Measurements from ENCODE around the gene MMD. TPM values are rescaled to one million over a fixed set of nuclear protein-coding genes. Genes with fewer than 3 reads are reported as not detected.

The MMD gene
- total and polyA plus RNA-seq, 2 of the 13 experiments (the other 11 are each of a cell fraction or from before 2014, with no cell fraction given): 121 to 225 TPM

GRCh38 chr17:55421179-55421934 lies at the start of gene MMD (continued):
- TF ChIP-seq ZGPAT (CRISPR knock-in tag; IDR thresholded peaks at IDR 0.05): peak; percentile 15; the same call in 1 of the 2 replicates
- TF ChIP-seq ZNF180 (CRISPR knock-in tag; IDR thresholded peaks at IDR 0.05; ENCODE audit: borderline replicate concordance, low read depth): no peak
- 0 out of 2 replicates have a peak, but pooled peaks have one; percentile 23 for TF ChIP-seq CREB3 (CRISPR knock-in tag; IDR thresholded peaks at IDR 0.05)
- no peak for TF ChIP-seq FOXK2 (IDR thresholded peaks at IDR 0.05)
- TF ChIP-seq DMAP1 (CRISPR knock-in tag; IDR thresholded peaks at IDR 0.05): no peak; the same call in 1 of the 2 replicates
- TF ChIP-seq ZNF160 (CRISPR knock-in tag; IDR thresholded peaks at IDR 0.05): no peak; the same call in 1 of the 2 replicates
- no peak for TF ChIP-seq ZMYM2 (CRISPR knock-in tag; IDR thresholded peaks at IDR 0.05)
- 0 out of 2 replicates have a peak, but pooled peaks have one; percentile 8 for TF ChIP-seq ZBTB42 (CRISPR knock-in tag; IDR thresholded peaks at IDR 0.05)
- peak; percentile 28; the same call in 1 of the 2 replicates for TF ChIP-seq HBP1 (CRISPR knock-in tag; IDR thresholded peaks at IDR 0.05; ENCODE audit: low read depth)
- no peak for TF ChIP-seq SUZ12 (IDR thresholded peaks at IDR 0.05; ENCODE audit: low read depth, low read length)
- peak; percentile 54; the same call in 1 of the 2 replicates for TF ChIP-seq ESRRA (CRISPR knock-in tag; IDR thresholded peaks at IDR 0.05; ENCODE audit: low read depth)
- TF ChIP-seq LBX2 (CRISPR knock-in tag; IDR thresholded peaks at IDR 0.05; ENCODE audit: borderline replicate concordance): no peak; the same call in 1 of the 2 replicates
- TF ChIP-seq ZSCAN5A (CRISPR knock-in tag; IDR thresholded peaks at IDR 0.05; ENCODE audit: borderline replicate concordance): no peak
- no peak; the same call in 1 of the 2 replicates for TF ChIP-seq ZBTB8A (CRISPR knock-in tag; IDR thresholded peaks at IDR 0.05; ENCODE audit: borderline replicate concordance, low read depth)
- TF ChIP-seq ZNF260 (CRISPR knock-in tag; IDR thresholded peaks at IDR 0.05; ENCODE audit: borderline replicate concordance, low read depth): no peak
- TF ChIP-seq ZFX (CRISPR knock-in tag; IDR thresholded peaks at IDR 0.05; ENCODE audit: low read depth): peak; percentile 76
- TF ChIP-seq ZNF710 (CRISPR knock-in tag; IDR thresholded peaks at IDR 0.05; ENCODE audit: borderline replicate concordance): peak; percentile 57; the same call in 1 of the 2 replicates
- TF ChIP-seq KDM6A (CRISPR knock-in tag; IDR thresholded peaks at IDR 0.05; ENCODE audit: low read depth): no peak
- TF ChIP-seq NPAS2 (CRISPR knock-in tag; IDR thresholded peaks at IDR 0.05; ENCODE audit: borderline replicate concordance): no peak
- TF ChIP-seq FOXA3 (CRISPR knock-in tag; IDR thresholded peaks at IDR 0.05): no peak
- no peak for TF ChIP-seq ZNF431 (CRISPR knock-in tag; IDR thresholded peaks at IDR 0.05; ENCODE audit: borderline replicate concordance, low read depth)
- peak; percentile 53; the same call in 1 of the 2 replicates for TF ChIP-seq BCL6 (CRISPR knock-in tag; IDR thresholded peaks at IDR 0.05)
